Naive B cell (primary cell): ENCODE results near the gene ATP6V0E1. TPM values are rescaled to one million over a fixed set of nuclear protein-coding genes. Genes with fewer than 3 reads are reported as not detected.
A peak's percentile ranks its signal among the peaks of the same experiment; 100 is the strongest.

Source experiments
- ATAC-seq, 2 donors: fragments of 150-1000 bp; cut with Tn5 transposase; 2 replicates each; pipeline ENCODE4 v1.10.0; 2021; ENCODE audit warnings: low read depth in 2 of 2, mild to moderate bottlenecking in 2 of 2, moderate library complexity in 2 of 2
- DNase-seq: peaks from one replicate; pipeline ENCODE4 v3.0.0; 2022
- H3K27ac Mint-ChIP-seq, 6 donors: one replicate each; pipeline ENCODE4 v1.8.0; 2020 to 2022; ENCODE audit warnings: mild to moderate bottlenecking in 6 of 6, mixed read lengths in 6 of 6, moderate library complexity in 5 of 6, inconsistent platforms in 2 of 6
- H3K27me3 Mint-ChIP-seq, 3 donors: one replicate each; pipeline ENCODE4 v1.8.0; 2021 to 2022; ENCODE audit warnings: mixed read lengths in 3 of 3, mild to moderate bottlenecking in 1 of 3
- H3K36me3 Mint-ChIP-seq, 2 donors: one replicate each; pipeline ENCODE4 v1.8.0; 2020 to 2022; ENCODE audit warnings: mixed read lengths in 2 of 2, inconsistent platforms in 1 of 2, mild to moderate bottlenecking in 1 of 2
- H3K4me1 Mint-ChIP-seq, 3 donors: one replicate each; pipeline ENCODE4 v1.8.0; 2020 to 2022; ENCODE audit warnings: mixed read lengths in 3 of 3, inconsistent platforms in 1 of 3, mild to moderate bottlenecking in 1 of 3, moderate library complexity in 1 of 3
- H3K4me3 Mint-ChIP-seq, 8 donors: one replicate each; pipeline ENCODE4 v1.8.0; 2020 to 2022; ENCODE audit warnings: mild to moderate bottlenecking in 8 of 8, mixed read lengths in 8 of 8, moderate library complexity in 8 of 8, inconsistent platforms in 2 of 8
- H3K9me3 Mint-ChIP-seq, 7 donors: one replicate each; pipeline ENCODE4 v1.8.0; 2020 to 2022; ENCODE audit warnings: mixed read lengths in 7 of 7, mild to moderate bottlenecking in 5 of 7, inconsistent platforms in 2 of 7, moderate library complexity in 1 of 7
- polyA plus RNA-seq, 6 donors: library from polyadenylated mRNA; unstranded; fragments of 300-500 nt; fragmentation: Illumina TruSeq; gene quantifications; one replicate each; pipeline ENCODE4 v1.2.3, GENCODE V29; 2021; ENCODE audit warnings: low read depth in 6 of 6

Gene ATP6V0E1
- polyA plus RNA-seq, 6 donors from 2014 or later, result 386 to 553 (median 418) TPM

- H3K36me3 Mint-ChIP-seq, result peaks cover 1 to 25% of the 10 kb centered on the region in 2 donors
- H3K27me3 Mint-ChIP-seq, result no peaks in the 10 kb centered on the region
- ATAC-seq (no peak), DNase-seq (no peak)
- peak overlapping the region; percentile 94 to 99 (median 98) for H3K4me3 Mint-ChIP-seq
- H3K27ac Mint-ChIP-seq, result peak overlapping the region; percentile 96 to 100 (median 98)
- H3K4me1 Mint-ChIP-seq, result peaks cover 31 to 41% (median 34%) of the 10 kb centered on the region in 3 donors
- no peaks in the 10 kb centered on the region for H3K9me3 Mint-ChIP-seq
Observed at GRCh38 chr5:172959824-172960799, 23.5 kb upstream of the ATP6V0E1 start.

GRCh38 chr5:172969921-172970320 is 13.7 kb upstream of the ATP6V0E1 start:
- H3K27me3 Mint-ChIP-seq, result no peaks in the 10 kb centered on the region
- DNase-seq (no peak), ATAC-seq (no peak)
- H3K36me3 Mint-ChIP-seq, result peaks cover 9 to 13% of the 10 kb centered on the region in 2 donors
- H3K4me3 Mint-ChIP-seq, result no peak overlapping the region
- H3K27ac Mint-ChIP-seq, result peak overlapping the region in 2 of 6 donors; percentile 32 to 39
- H3K4me1 Mint-ChIP-seq, result peaks cover 6 to 18% (median 11%) of the 10 kb centered on the region in 3 donors
- no peaks in the 10 kb centered on the region for H3K9me3 Mint-ChIP-seq

- ATAC-seq (no peak), DNase-seq (no peak)
- Mint-ChIP-seq H3K27ac (no peak overlapping the region), H3K9me3 (no peaks in the 10 kb centered on the region), H3K4me1 (peaks cover 4 to 15% (median 6%) of the 10 kb centered on the region in 3 donors), H3K36me3 (no peaks in the 10 kb centered on the region), H3K27me3 (no peaks in the 10 kb centered on the region), H3K4me3 (no peak overlapping the region)
Observed at GRCh38 chr5:172971482-172971881, 12.1 kb upstream of the ATP6V0E1 start.

- Mint-ChIP-seq H3K36me3 (no peaks in the 10 kb centered on the region), H3K9me3 (no peaks in the 10 kb centered on the region), H3K27me3 (no peaks in the 10 kb centered on the region), H3K27ac (no peak overlapping the region), H3K4me1 (peaks cover 4 to 15% (median 6%) of the 10 kb centered on the region in 3 donors), H3K4me3 (no peak overlapping the region)
- ATAC-seq, result no peak
- no peak for DNase-seq
Observed at GRCh38 chr5:172972552-172972951, 11.0 kb upstream of the ATP6V0E1 start.

GRCh38 chr5:172973127-172973916 is 10.2 kb upstream of the ATP6V0E1 start:
- no peak for ATAC-seq
- no peaks in the 10 kb centered on the region for H3K9me3 Mint-ChIP-seq
- H3K4me3 Mint-ChIP-seq, result no peak overlapping the region
- no peak overlapping the region for H3K27ac Mint-ChIP-seq
- no peak for DNase-seq
- no peaks in the 10 kb centered on the region for H3K36me3 Mint-ChIP-seq
- no peaks in the 10 kb centered on the region for H3K27me3 Mint-ChIP-seq
- peaks cover 4 to 14% (median 6%) of the 10 kb centered on the region in 3 donors for H3K4me1 Mint-ChIP-seq

GRCh38 chr5:172973931-172974330 is 9.6 kb upstream of the ATP6V0E1 start:
- H3K4me3 Mint-ChIP-seq, result no peak overlapping the region
- H3K36me3 Mint-ChIP-seq, result no peaks in the 10 kb centered on the region
- no peaks in the 10 kb centered on the region for H3K27me3 Mint-ChIP-seq
- no peak for DNase-seq
- no peaks in the 10 kb centered on the region for H3K9me3 Mint-ChIP-seq
- no peak for ATAC-seq
- peaks cover 4 to 12% (median 5%) of the 10 kb centered on the region in 3 donors for H3K4me1 Mint-ChIP-seq
- H3K27ac Mint-ChIP-seq, result no peak overlapping the region

- H3K9me3 Mint-ChIP-seq, result no peaks in the 10 kb centered on the region
- no peaks in the 10 kb centered on the region for H3K27me3 Mint-ChIP-seq
- ATAC-seq (no peak), DNase-seq (no peak)
- H3K4me3 Mint-ChIP-seq, result no peak overlapping the region
- H3K27ac Mint-ChIP-seq, result no peak overlapping the region
- H3K4me1 Mint-ChIP-seq, result peaks cover 0 to 3% (median 0%) of the 10 kb centered on the region in 3 donors
- no peaks in the 10 kb centered on the region for H3K36me3 Mint-ChIP-seq
Observed at GRCh38 chr5:172975289-172975688, 8.3 kb upstream of the ATP6V0E1 start.

GRCh38 chr5:172979778-172980177 is 3.8 kb upstream of the ATP6V0E1 start:
- DNase-seq, result no peak
- Mint-ChIP-seq H3K27me3 (no peaks in the 10 kb centered on the region), H3K4me3 (peak overlapping the region in 1 of 8 donors; percentile 59), H3K36me3 (no peaks in the 10 kb centered on the region), H3K4me1 (peaks cover 12 to 17% (median 16%) of the 10 kb centered on the region in 3 donors), H3K9me3 (no peaks in the 10 kb centered on the region), H3K27ac (peak overlapping the region in 2 of 6 donors; percentile 21 to 82)
- no peak for ATAC-seq

- H3K9me3 Mint-ChIP-seq, result no peaks in the 10 kb centered on the region
- no peak for DNase-seq
- H3K4me3 Mint-ChIP-seq, result peak overlapping the region in 2 of 8 donors; percentile 42 to 97
- H3K36me3 Mint-ChIP-seq, result no peaks in the 10 kb centered on the region
- no peak for ATAC-seq
- H3K27ac Mint-ChIP-seq, result no peak overlapping the region
- H3K27me3 Mint-ChIP-seq, result no peaks in the 10 kb centered on the region
- H3K4me1 Mint-ChIP-seq, result peaks cover 24 to 38% (median 31%) of the 10 kb centered on the region in 3 donors
Observed at GRCh38 chr5:172981931-172982330, 1.6 kb upstream of the ATP6V0E1 start.

GRCh38 chr5:172984244-172984953 is 828 bp downstream of the ATP6V0E1 start:
- H3K36me3 Mint-ChIP-seq, result no peaks in the 10 kb centered on the region
- peak; percentile 74 to 79 for ATAC-seq
- no peaks in the 10 kb centered on the region for H3K27me3 Mint-ChIP-seq
- H3K27ac Mint-ChIP-seq, result peak overlapping the region; percentile 97 to 100 (median 98)
- DNase-seq, result peak; percentile 63
- peak overlapping the region; percentile 96 to 99 (median 98) for H3K4me3 Mint-ChIP-seq
- H3K9me3 Mint-ChIP-seq, result no peaks in the 10 kb centered on the region
- H3K4me1 Mint-ChIP-seq, result peaks cover 27 to 55% (median 36%) of the 10 kb centered on the region in 3 donors

- no peaks in the 10 kb centered on the region for H3K36me3 Mint-ChIP-seq
- H3K4me1 Mint-ChIP-seq, result peaks cover 27 to 57% (median 36%) of the 10 kb centered on the region in 3 donors
- DNase-seq, result no peak
- H3K27me3 Mint-ChIP-seq, result no peaks in the 10 kb centered on the region
- no peak for ATAC-seq
- H3K4me3 Mint-ChIP-seq, result peak overlapping the region; percentile 36 to 99 (median 78)
- peak overlapping the region in 3 of 6 donors; percentile 11 to 62 (median 61) for H3K27ac Mint-ChIP-seq
- H3K9me3 Mint-ChIP-seq, result no peaks in the 10 kb centered on the region
Observed at GRCh38 chr5:172985596-172985995, 2.0 kb downstream of the ATP6V0E1 start.

- Mint-ChIP-seq H3K4me3 (no peak overlapping the region), H3K4me1 (peaks cover 43 to 61% (median 53%) of the 10 kb centered on the region in 3 donors), H3K27ac (no peak overlapping the region), H3K36me3 (peaks cover 11 to 18% of the 10 kb centered on the region in 2 donors), H3K9me3 (no peaks in the 10 kb centered on the region), H3K27me3 (no peaks in the 10 kb centered on the region)
- ATAC-seq, result no peak
- no peak for DNase-seq
Observed at GRCh38 chr5:172988276-172988675, 4.7 kb downstream of the ATP6V0E1 start.

- ATAC-seq (no peak), DNase-seq (no peak)
- H3K27me3 Mint-ChIP-seq, result no peaks in the 10 kb centered on the region
- H3K4me1 Mint-ChIP-seq, result peaks cover 33 to 52% (median 40%) of the 10 kb centered on the region in 3 donors
- peaks cover 11 to 29% of the 10 kb centered on the region in 2 donors for H3K36me3 Mint-ChIP-seq
- H3K4me3 Mint-ChIP-seq, result peak overlapping the region in 1 of 8 donors; percentile 10
- no peaks in the 10 kb centered on the region for H3K9me3 Mint-ChIP-seq
- peak overlapping the region in 1 of 6 donors; percentile 22 for H3K27ac Mint-ChIP-seq
Observed at GRCh38 chr5:172990776-172991175, 7.2 kb downstream of the ATP6V0E1 start.
